ENCODE data around the gene MTF1.
A peak's percentile ranks its signal among the peaks of the same experiment; 100 is the strongest.
"Not testable (repeated sequence)": the region's sequence is repeated elsewhere in the genome, so short reads cannot be mapped to it uniquely, and the experiment has no call there.

The MTF1 gene

DNA sequence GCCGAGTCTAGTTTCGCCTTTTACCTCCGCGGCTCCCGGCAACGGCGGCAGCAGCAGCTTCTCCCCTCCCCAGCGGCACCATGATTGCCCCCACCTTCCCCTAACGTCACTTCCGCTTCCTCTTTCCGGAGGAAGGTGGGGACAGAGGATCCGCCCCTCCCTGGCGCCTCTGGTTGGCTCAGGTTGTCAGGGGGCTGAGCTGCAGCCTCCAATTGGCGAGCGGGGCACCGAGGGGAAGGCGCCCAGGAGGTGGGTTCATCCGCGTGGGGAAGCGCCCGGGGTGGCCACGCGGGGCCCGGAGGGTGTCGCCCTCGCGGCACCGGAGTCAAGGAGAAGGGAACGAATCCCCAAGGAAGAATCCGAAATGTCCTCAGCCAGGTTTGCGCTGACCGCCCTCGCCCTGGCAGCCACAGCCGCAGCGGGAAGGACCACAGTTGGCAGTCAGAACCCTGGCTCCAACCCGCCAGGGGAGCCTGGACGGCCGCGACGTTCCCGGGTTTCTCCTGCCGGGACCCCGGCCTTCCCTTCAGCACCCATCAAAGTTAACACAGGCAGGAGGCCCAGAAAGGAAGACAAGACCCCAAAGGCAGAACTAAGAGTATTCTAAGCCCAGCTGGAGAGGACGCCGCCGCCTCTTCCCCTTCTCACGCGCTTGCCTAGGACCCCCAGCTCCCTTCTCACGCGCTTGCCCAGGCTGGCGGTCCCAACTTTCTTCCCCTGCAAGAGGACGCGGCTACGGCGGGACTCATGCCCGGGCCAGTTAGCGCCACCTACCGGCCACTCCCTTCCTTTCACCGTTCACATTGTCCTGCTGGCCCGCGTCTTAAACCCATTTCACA is at the start of gene MTF1:
TSS of gene MTF1 (minus strand) at position 86 of the 839 bp plus-strand sequence. CDS start 1,934 bp downstream, outside the sequence.
- DNase-seq (ENCODE audit: low spot score): peak; percentile 98

- DNase-seq (ENCODE audit: low spot score): not testable (repeated sequence)
These were observed 49.1 kb upstream of the MTF1 start for GRCh38 chr1:37908531-37908930.

GRCh38 chr1:37907416-37908125 is 48.2 kb upstream of the MTF1 start:
- DNase-seq (ENCODE audit: low spot score): not testable (repeated sequence)

DNA sequence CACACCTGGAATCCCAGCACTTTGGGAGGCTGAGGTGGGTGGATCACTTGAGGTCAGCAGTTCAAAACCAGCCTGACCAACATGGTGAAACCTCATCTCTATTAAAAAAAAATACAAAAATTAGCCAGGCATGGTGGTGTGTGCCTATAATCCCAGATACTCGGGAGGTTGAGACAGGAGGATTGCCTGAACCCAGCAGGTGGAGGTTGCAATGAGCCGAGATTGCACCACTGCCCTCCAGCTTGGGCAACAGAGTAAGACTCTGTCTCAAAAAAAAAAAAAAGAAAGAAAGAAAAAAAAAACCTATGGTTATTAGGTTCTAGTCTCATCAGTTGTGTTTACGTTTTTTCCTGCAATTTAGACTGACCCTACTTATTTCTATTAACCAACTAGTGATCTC is 47.2 kb upstream of the MTF1 start:
- not testable (repeated sequence) for DNase-seq (ENCODE audit: low spot score)

- DNase-seq (ENCODE audit: low spot score): no peak
These were observed 46.3 kb upstream of the MTF1 start for GRCh38 chr1:37905727-37906126.

DNA sequence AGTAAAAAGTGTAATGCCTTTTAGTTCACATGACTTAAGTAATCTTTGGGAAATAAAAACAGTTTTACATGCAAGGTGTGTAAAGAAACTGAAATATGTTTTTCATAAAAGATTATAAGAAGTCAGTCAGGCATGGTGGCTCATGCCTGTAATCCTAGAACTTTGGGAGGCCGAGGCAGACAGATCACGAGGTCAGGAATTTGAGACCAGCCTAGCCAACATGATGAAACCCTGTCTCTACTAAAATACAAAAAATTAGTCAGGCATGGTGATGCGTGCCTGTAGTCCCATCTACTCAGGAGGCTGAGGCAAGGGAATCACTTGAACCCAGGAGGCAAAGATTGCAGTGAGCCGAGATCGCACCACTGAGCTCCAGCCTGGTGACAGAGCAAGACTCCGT is 44.5 kb upstream of the MTF1 start:
- DNase-seq (ENCODE audit: low spot score): not testable (repeated sequence)

DNA sequence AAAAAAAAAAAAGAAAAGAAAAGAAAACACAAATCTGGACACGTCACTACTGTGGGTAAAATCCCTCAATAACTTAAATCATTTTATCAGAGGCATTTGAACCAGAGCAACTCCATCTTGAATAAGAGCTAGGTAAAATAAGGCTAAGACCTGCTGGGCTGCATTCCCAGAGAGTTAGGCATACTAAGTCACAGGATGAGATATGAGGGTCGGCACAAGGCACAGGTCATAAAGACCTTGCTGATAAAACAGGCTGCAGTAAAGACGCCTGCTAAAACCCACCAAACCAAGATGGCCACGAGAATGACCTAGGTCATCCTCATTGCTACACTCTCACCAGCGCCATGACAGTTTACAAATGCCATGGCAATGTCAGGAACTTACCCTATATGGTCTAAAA is 43.6 kb upstream of the MTF1 start:
- no peak for DNase-seq (ENCODE audit: low spot score)

- DNase-seq (ENCODE audit: low spot score): no peak
These were observed 42.5 kb upstream of the MTF1 start for GRCh38 chr1:37901893-37902225.

GRCh38 chr1:37901191-37901892 is 42.0 kb upstream of the MTF1 start:
- no peak for DNase-seq (ENCODE audit: low spot score)

DNA sequence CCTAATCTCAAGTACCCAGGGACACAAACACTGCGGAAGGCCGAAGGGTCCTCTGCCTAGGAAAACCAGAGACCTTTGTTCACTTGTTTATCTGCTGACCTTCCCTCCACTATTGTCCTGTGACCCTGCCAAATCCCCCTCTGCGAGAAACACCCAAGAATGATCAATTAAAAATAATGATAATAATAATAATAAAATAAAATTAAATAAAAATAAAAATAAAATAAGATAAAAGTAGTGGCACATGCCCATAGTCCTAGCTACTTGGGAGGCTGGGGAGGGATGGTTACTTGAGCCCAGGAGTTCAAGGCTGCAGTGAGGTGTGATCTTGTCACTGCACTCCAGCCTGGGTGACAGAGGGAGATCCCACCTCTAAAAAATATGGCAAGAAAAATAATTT is 38.2 kb upstream of the MTF1 start:
- not testable (repeated sequence) for DNase-seq (ENCODE audit: low spot score)

GRCh38 chr1:37893673-37894072 is 34.3 kb upstream of the MTF1 start:
- no peak for DNase-seq (ENCODE audit: low spot score)

GRCh38 chr1:37892151-37893047 is 33.0 kb upstream of the MTF1 start:
- DNase-seq (ENCODE audit: low spot score): no peak

- DNase-seq (ENCODE audit: low spot score): peak; percentile 37
These were observed 31.1 kb upstream of the MTF1 start for GRCh38 chr1:37890378-37891014.

- no peak for DNase-seq (ENCODE audit: low spot score)
These were observed 28.8 kb upstream of the MTF1 start for GRCh38 chr1:37888022-37888700.

GRCh38 chr1:37884145-37884544 is 24.8 kb upstream of the MTF1 start:
- DNase-seq (ENCODE audit: low spot score): no peak

DNA sequence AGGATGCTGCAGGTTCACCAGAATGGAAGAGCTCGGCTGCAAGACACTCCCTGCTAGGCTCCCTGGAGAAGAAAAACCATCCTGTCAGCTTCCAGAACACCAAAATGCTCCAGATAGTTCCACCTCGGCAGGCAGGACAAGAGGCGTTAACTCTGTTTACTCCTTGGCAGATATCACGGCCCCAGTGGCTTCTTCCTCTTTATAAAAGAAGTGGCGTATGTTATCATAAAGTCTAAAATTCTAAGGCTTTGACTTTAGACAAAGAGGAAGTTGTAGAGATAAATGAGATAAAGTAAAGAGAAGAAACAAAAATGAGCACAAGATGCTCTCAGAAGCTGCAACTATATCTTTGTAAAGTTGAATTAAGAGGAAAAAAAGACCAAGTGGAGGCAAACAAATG is 24.3 kb upstream of the MTF1 start:
- no peak for DNase-seq (ENCODE audit: low spot score)

GRCh38 chr1:37879865-37880264 is 20.5 kb upstream of the MTF1 start:
- no peak for DNase-seq (ENCODE audit: low spot score)

DNA sequence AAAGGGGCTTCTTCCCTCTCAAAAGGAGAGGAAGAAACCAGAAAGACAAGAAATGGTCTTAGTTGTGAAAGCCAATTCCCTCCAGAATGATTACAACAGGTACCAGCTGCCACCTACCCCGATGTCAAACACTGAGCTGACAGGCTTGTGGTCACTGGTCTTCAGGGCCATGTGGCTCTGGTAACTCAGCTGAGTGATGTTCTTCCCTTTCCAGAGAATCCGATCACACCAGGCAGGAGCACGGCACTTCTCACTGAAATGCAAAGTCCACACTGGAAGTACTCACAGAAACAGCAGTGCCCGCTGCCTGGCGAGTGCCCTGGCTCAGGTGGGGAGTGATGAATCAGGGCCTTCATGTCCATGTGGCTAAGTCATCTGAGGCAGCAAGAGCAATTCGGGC is 18.7 kb upstream of the MTF1 start:
- DNase-seq (ENCODE audit: low spot score): no peak

DNA sequence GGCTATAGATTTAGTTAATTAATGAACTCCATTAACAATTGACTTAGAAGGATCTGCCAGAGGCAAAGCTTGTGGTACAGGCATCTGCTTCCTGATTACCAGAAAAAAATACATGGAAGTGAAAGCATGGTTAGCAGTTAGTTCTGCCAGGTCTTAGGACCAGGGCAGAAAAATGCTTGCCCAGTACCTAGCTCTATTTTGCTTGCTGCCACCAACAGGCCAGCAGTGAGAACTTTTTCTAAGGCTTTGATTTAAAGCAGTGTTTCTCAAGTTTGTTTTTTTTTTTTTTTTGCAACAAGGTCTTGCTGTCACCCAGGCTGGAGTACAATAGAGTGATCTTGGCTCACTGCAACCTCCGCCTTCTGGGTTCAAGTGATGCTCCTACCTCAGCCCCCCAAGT is 16.4 kb upstream of the MTF1 start:
- no peak for DNase-seq (ENCODE audit: low spot score)

DNA sequence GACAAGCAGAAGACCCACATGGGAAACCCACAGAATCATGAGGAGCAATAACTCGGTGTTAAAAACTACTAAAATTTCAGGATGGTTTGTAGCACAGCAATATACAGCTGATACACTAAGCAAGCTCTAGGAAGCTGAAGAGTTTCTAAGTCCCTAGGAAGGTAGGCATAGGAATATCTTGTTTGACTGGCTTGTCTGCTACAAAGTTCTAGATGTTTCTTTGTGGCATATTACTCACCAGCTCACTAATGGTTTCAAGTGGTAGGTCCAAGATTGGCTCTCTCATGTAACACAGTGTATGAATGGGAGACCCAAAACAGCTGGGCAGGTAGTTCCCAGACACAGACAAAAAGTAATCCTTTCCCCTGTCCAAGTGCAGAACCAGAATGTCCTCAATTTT is 13.3 kb upstream of the MTF1 start:
- DNase-seq (ENCODE audit: low spot score): no peak

DNA sequence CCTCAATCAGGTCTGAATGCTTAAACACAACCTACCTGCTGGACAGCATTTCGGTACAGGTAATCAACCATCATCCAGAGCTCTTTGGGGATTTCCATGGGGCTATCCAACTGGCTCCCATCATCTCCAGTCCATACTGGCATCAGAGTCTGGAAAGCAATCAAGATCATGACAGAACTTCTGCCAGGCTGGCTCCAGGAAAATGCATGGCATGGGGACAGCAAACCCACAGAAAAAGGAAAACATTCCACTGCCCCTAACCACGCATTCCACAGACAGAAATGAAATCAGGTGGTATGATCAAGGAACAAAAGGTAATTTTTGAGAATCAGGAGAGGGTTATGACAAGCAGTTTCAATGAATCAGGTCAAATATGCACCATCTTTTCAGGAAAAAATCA is 9.1 kb upstream of the MTF1 start:
- no peak for DNase-seq (ENCODE audit: low spot score)

All from CD4-positive, alpha-beta T cell treated with Interleukin-6 at 100 ng/mL for 8 hours (primary cell).